ENCODE measurements around the gene UBD. TPM values are rescaled to one million over a fixed set of nuclear protein-coding genes. Genes with fewer than 3 reads are reported as not detected.

UBD gene
- polyA plus RNA-seq, 6 donors from 2014 or later: not detected

- H3K27ac Mint-ChIP-seq: no peak overlapping the region
- no peak overlapping the region for H3K4me3 Mint-ChIP-seq
- ATAC-seq (ENCODE audit: low read depth in 2 of 2) (no peak), DNase-seq (no peak)
- no peaks in the 10 kb centered on the region for H3K36me3 Mint-ChIP-seq
- H3K9me3 Mint-ChIP-seq: peaks cover 0 to 2% (median 0%) of the 10 kb centered on the region in 7 donors
- no peaks in the 10 kb centered on the region for H3K4me1 Mint-ChIP-seq
- peaks cover 24 to 39% (median 28%) of the 10 kb centered on the region in 3 donors for H3K27me3 Mint-ChIP-seq
These were observed 34.3 kb downstream of the UBD start for GRCh38 chr6:29525311-29525639.

GRCh38 chr6:29524444-29525310 lies 34.9 kb downstream of the UBD start:
- no peak for ATAC-seq (ENCODE audit: low read depth in 2 of 2)
- H3K36me3 Mint-ChIP-seq: no peaks in the 10 kb centered on the region
- no peak for DNase-seq
- H3K27ac Mint-ChIP-seq: no peak overlapping the region
- H3K9me3 Mint-ChIP-seq: peaks cover 0 to 2% (median 0%) of the 10 kb centered on the region in 7 donors
- peaks cover 24 to 44% (median 32%) of the 10 kb centered on the region in 3 donors for H3K27me3 Mint-ChIP-seq
- H3K4me1 Mint-ChIP-seq: no peaks in the 10 kb centered on the region
- no peak overlapping the region for H3K4me3 Mint-ChIP-seq

- no peak for ATAC-seq (ENCODE audit: low read depth in 2 of 2)
- Mint-ChIP-seq H3K4me1 (no peaks in the 10 kb centered on the region), H3K27me3 (peaks cover 24 to 45% (median 28%) of the 10 kb centered on the region in 3 donors), H3K9me3 (peaks cover 0 to 2% (median 0%) of the 10 kb centered on the region in 7 donors), H3K36me3 (no peaks in the 10 kb centered on the region), H3K4me3 (no peak overlapping the region), H3K27ac (no peak overlapping the region)
- no peak for DNase-seq
These were observed 35.5 kb downstream of the UBD start for GRCh38 chr6:29524044-29524443.

- Mint-ChIP-seq H3K27me3 (peaks cover 24 to 52% (median 26%) of the 10 kb centered on the region in 3 donors), H3K9me3 (peaks cover 0 to 2% (median 0%) of the 10 kb centered on the region in 7 donors), H3K36me3 (no peaks in the 10 kb centered on the region), H3K27ac (no peak overlapping the region), H3K4me1 (no peaks in the 10 kb centered on the region), H3K4me3 (no peak overlapping the region)
- ATAC-seq (ENCODE audit: low read depth in 2 of 2) (no peak), DNase-seq (no peak)
These were observed 37.3 kb downstream of the UBD start for GRCh38 chr6:29522227-29522626.

- H3K36me3 Mint-ChIP-seq: no peaks in the 10 kb centered on the region
These were observed 38.4 kb downstream of the UBD start for GRCh38 chr6:29521006-29521680.

GRCh38 chr6:29520232-29520631 lies 39.3 kb downstream of the UBD start:
- no peak for DNase-seq
- Mint-ChIP-seq H3K9me3 (peaks cover 0 to 2% (median 0%) of the 10 kb centered on the region in 7 donors), H3K36me3 (no peaks in the 10 kb centered on the region), H3K4me1 (no peaks in the 10 kb centered on the region), H3K4me3 (no peak overlapping the region), H3K27ac (no peak overlapping the region), H3K27me3 (peaks cover 17 to 50% (median 34%) of the 10 kb centered on the region in 3 donors)
- no peak for ATAC-seq (ENCODE audit: low read depth in 2 of 2)

More at GRCh38 chr6:29521006-29521680, 38.4 kb downstream of the UBD start:
- no peaks in the 10 kb centered on the region for H3K4me1 Mint-ChIP-seq
- H3K4me3 Mint-ChIP-seq: no peak overlapping the region
- peaks cover 24 to 57% (median 32%) of the 10 kb centered on the region in 3 donors for H3K27me3 Mint-ChIP-seq
- no peak overlapping the region for H3K27ac Mint-ChIP-seq
- DNase-seq (no peak), ATAC-seq (ENCODE audit: low read depth in 2 of 2) (no peak)
- peaks cover 0 to 2% (median 0%) of the 10 kb centered on the region in 7 donors for H3K9me3 Mint-ChIP-seq

GRCh38 chr6:29519291-29520010 lies 40.1 kb downstream of the UBD start:
- Mint-ChIP-seq H3K4me1 (no peaks in the 10 kb centered on the region), H3K4me3 (no peak overlapping the region), H3K27ac (no peak overlapping the region), H3K27me3 (peaks cover 22 to 51% (median 42%) of the 10 kb centered on the region in 3 donors), H3K9me3 (peaks cover 0 to 2% (median 0%) of the 10 kb centered on the region in 7 donors), H3K36me3 (no peaks in the 10 kb centered on the region)
- ATAC-seq (ENCODE audit: low read depth in 2 of 2): no peak
- DNase-seq: no peak

- no peak for ATAC-seq (ENCODE audit: low read depth in 2 of 2)
- Mint-ChIP-seq H3K4me1 (no peaks in the 10 kb centered on the region), H3K36me3 (no peaks in the 10 kb centered on the region), H3K4me3 (no peak overlapping the region), H3K27me3 (peaks cover 24 to 56% (median 47%) of the 10 kb centered on the region in 3 donors), H3K27ac (no peak overlapping the region), H3K9me3 (peaks cover 0 to 2% (median 0%) of the 10 kb centered on the region in 7 donors)
- no peak for DNase-seq
These were observed 41.6 kb downstream of the UBD start for GRCh38 chr6:29517728-29518440.

GRCh38 chr6:29517245-29517644 lies 42.3 kb downstream of the UBD start:
- H3K27me3 Mint-ChIP-seq: peaks cover 24 to 59% (median 44%) of the 10 kb centered on the region in 3 donors
- DNase-seq (no peak), ATAC-seq (ENCODE audit: low read depth in 2 of 2) (no peak)
- H3K27ac Mint-ChIP-seq: no peak overlapping the region
- no peak overlapping the region for H3K4me3 Mint-ChIP-seq
- no peaks in the 10 kb centered on the region for H3K9me3 Mint-ChIP-seq
- H3K36me3 Mint-ChIP-seq: no peaks in the 10 kb centered on the region
- no peaks in the 10 kb centered on the region for H3K4me1 Mint-ChIP-seq

GRCh38 chr6:29516108-29516507 lies 43.4 kb downstream of the UBD start:
- Mint-ChIP-seq H3K27ac (peak overlapping the region in 1 of 6 donors; percentile 20), H3K9me3 (no peaks in the 10 kb centered on the region), H3K4me1 (no peaks in the 10 kb centered on the region), H3K27me3 (peaks cover 27 to 56% (median 42%) of the 10 kb centered on the region in 3 donors), H3K36me3 (no peaks in the 10 kb centered on the region), H3K4me3 (no peak overlapping the region)
- ATAC-seq (ENCODE audit: low read depth in 2 of 2): no peak
- no peak for DNase-seq

GRCh38 chr6:29510746-29511300 lies 48.7 kb downstream of the UBD start:
- H3K9me3 Mint-ChIP-seq: no peaks in the 10 kb centered on the region
- no peaks in the 10 kb centered on the region for H3K36me3 Mint-ChIP-seq
- peaks cover 24 to 50% (median 28%) of the 10 kb centered on the region in 3 donors for H3K27me3 Mint-ChIP-seq
- no peak for DNase-seq
- H3K4me1 Mint-ChIP-seq: no peaks in the 10 kb centered on the region
- H3K4me3 Mint-ChIP-seq: no peak overlapping the region
- ATAC-seq (ENCODE audit: low read depth in 2 of 2): no peak
- peak overlapping the region in 1 of 6 donors; percentile 26 for H3K27ac Mint-ChIP-seq

GRCh38 chr6:29510202-29510601 lies 49.3 kb downstream of the UBD start:
- H3K27me3 Mint-ChIP-seq: peaks cover 24 to 48% (median 33%) of the 10 kb centered on the region in 3 donors
- no peaks in the 10 kb centered on the region for H3K36me3 Mint-ChIP-seq
- no peaks in the 10 kb centered on the region for H3K4me1 Mint-ChIP-seq

GRCh38 chr6:29509711-29510110 lies 49.8 kb downstream of the UBD start:
- H3K4me1 Mint-ChIP-seq: no peaks in the 10 kb centered on the region
- DNase-seq (no peak), ATAC-seq (ENCODE audit: low read depth in 2 of 2) (no peak)
- H3K36me3 Mint-ChIP-seq: no peaks in the 10 kb centered on the region
- no peak overlapping the region for H3K27ac Mint-ChIP-seq
- H3K9me3 Mint-ChIP-seq: no peaks in the 10 kb centered on the region
- H3K4me3 Mint-ChIP-seq: no peak overlapping the region
- H3K27me3 Mint-ChIP-seq: peaks cover 19 to 43% (median 29%) of the 10 kb centered on the region in 3 donors

More at GRCh38 chr6:29510202-29510601, 49.3 kb downstream of the UBD start:
- H3K9me3 Mint-ChIP-seq: no peaks in the 10 kb centered on the region
- no peak overlapping the region for H3K4me3 Mint-ChIP-seq
- DNase-seq: no peak
- no peak overlapping the region for H3K27ac Mint-ChIP-seq
- no peak for ATAC-seq (ENCODE audit: low read depth in 2 of 2)

All from naive B cell (primary cell).